ENCODE data around the gene BMP6. TPM values are rescaled to one million over a fixed set of nuclear protein-coding genes. Genes with fewer than 3 reads are reported as not detected.

BMP6 gene
- total RNA-seq, 2 donors from 2014 or later: 0.45 to 16.8 TPM

DNA sequence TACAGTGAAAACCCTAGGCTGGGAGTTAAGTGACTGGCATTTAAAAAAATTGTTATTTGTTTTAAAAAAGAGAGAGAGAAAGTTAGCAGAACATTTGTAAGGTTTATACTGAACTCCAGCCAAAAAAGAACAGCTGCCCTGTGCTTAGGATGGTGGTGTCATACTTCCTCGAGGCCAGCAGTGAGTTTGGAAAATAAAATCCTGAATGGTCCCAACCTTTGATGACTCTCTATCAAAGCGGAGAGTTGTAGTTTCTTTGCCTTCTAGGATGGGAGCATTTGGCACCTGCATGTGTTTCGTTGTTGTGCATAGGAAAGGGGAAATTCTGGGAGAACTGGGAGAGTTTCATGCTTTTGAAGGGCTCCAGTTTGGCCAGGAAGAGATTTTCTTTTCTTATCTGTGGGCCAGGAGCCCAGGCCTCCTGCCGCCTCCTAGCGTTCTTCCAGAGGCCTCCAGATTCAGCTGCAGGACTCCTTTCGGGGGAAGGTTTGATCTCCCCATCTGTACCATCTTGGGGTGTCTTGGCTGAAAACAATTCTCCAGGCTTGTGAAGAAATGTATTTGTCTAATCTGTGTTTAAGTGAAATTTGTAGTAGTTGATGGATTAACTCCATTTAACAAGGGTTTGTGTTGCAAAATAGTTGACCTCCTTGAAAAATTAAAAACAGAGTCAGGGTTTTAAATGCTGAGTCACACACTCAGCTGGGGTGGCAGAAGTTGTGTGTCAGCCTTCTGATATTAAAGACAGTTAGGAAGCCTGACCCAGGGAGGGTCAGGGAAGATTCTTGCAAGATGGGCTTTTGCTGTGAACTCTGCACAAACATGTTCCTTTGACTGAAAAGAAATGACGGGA, 121.3 kb downstream of the BMP6 start:
- no peak overlapping the region for H3K4me3 Mint-ChIP-seq
- H3K36me3 Mint-ChIP-seq (ENCODE audit: low read depth): no peaks in the 10 kb centered on the region
- H3K27ac Mint-ChIP-seq: no peak overlapping the region
- H3K4me1 Mint-ChIP-seq: no peaks in the 10 kb centered on the region
- ATAC-seq (no peak), DNase-seq (no peak)
- H3K27me3 Mint-ChIP-seq: peaks cover 14% of the 10 kb centered on the region
- H3K9me3 ChIP-seq (ENCODE audit: control insufficient read depth, low read length, poor library complexity, severe bottlenecking): no peaks in the 10 kb centered on the region

DNA sequence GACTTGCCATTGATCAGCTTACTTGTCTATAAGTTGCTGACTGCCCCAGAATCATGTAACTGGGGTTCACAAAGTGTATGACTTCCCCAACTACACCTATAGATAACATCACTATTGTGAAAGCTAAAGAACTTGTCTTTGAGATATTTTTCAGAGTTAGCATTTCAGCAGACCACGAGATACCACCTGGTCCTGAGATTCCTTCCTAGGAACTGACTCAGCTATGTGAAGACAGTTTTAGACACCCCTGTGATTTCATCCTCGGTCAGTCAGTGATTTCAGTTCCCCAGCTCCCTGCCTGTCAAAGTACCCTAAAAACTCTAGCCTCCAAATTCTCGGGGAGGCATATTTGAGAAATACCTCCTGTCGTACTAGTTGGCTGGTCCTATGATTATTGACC, 122.3 kb downstream of the BMP6 start:
- no peak overlapping the region for H3K27ac Mint-ChIP-seq
- H3K9me3 ChIP-seq (ENCODE audit: control insufficient read depth, low read length, poor library complexity, severe bottlenecking): no peaks in the 10 kb centered on the region
- no peaks in the 10 kb centered on the region for H3K36me3 Mint-ChIP-seq (ENCODE audit: low read depth)
- ATAC-seq (no peak), DNase-seq (no peak)
- H3K27me3 Mint-ChIP-seq: peaks cover 14% of the 10 kb centered on the region
- no peak overlapping the region for H3K4me3 Mint-ChIP-seq
- H3K4me1 Mint-ChIP-seq: no peaks in the 10 kb centered on the region

DNA sequence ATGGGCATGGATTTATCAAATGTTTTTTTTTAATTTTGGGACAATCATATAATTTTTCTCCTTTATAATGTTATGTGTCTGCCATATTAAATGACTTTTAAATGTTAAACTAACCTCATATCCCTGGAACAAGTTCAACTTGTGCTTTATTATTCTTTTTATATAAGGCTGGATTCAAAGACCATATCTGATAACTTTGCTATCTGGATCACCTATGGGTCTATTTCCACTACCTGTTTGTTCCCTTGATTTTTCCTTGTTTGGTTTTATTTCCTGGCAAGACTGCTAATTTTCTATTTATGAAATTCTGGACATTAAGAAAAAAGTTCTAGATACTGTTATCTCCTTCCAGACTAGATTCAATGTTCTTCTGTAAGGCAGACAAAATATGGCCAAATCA, 125.9 kb downstream of the BMP6 start:
- H3K27ac Mint-ChIP-seq: peak overlapping the region; percentile 14
- no peak overlapping the region for H3K4me3 Mint-ChIP-seq
- ATAC-seq (no peak), DNase-seq (no peak)
- no peaks in the 10 kb centered on the region for H3K9me3 ChIP-seq (ENCODE audit: control insufficient read depth, low read length, poor library complexity, severe bottlenecking)
- peaks cover 4% of the 10 kb centered on the region for H3K27me3 Mint-ChIP-seq
- no peaks in the 10 kb centered on the region for H3K4me1 Mint-ChIP-seq
- H3K36me3 Mint-ChIP-seq (ENCODE audit: low read depth): no peaks in the 10 kb centered on the region

DNA sequence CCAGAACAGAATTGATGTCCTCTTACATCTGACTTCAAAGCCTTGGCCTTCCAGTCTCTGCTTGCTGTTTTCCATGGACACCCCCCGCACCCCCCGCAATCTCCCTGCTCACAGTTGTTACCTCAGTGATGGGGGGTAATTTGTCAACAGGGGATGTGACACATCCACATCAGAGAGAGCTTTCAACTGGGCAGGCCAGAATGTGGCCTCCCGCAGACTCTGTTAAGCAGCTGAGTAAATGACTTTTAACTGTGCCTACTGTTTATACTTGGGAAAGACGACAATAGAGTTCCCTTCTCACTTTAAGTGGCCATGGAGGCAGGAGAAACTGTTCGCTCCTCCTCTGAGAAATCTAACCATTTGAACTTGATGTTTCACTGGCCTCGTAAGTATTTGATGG, 133.7 kb downstream of the BMP6 start:
- H3K4me3 Mint-ChIP-seq: no peak overlapping the region
- H3K4me1 Mint-ChIP-seq: no peaks in the 10 kb centered on the region
- H3K27ac Mint-ChIP-seq: no peak overlapping the region
- DNase-seq (no peak), ATAC-seq (no peak)
- H3K27me3 Mint-ChIP-seq: peaks cover 31% of the 10 kb centered on the region
- no peaks in the 10 kb centered on the region for H3K36me3 Mint-ChIP-seq (ENCODE audit: low read depth)
- H3K9me3 ChIP-seq (ENCODE audit: control insufficient read depth, low read length, poor library complexity, severe bottlenecking): no peaks in the 10 kb centered on the region

DNA sequence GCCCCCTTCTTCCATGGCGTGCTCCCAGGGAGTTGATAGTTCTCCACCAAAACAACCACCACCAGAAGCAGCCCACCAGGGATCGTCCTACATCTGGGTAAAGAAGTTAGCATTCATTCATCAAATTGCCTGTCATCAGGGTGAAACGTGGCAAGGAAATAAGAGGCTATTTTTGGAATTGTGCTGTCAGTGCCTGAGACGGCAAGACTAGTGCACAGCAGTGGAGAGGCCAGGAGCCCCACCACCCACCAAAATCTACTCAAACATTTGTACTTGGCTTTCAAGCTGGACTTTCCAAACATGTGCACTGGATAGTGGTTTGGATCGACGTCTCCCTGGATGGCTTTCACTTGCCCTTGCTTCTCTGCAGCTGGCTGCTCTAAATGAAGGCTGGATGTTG, 139.9 kb downstream of the BMP6 start:
- DNase-seq (no peak), ATAC-seq (no peak)
- no peaks in the 10 kb centered on the region for H3K36me3 Mint-ChIP-seq (ENCODE audit: low read depth)
- H3K4me3 Mint-ChIP-seq: no peak overlapping the region
- H3K27ac Mint-ChIP-seq: no peak overlapping the region
- H3K27me3 Mint-ChIP-seq: peaks cover 26% of the 10 kb centered on the region
- no peaks in the 10 kb centered on the region for H3K4me1 Mint-ChIP-seq
- no peaks in the 10 kb centered on the region for H3K9me3 ChIP-seq (ENCODE audit: control insufficient read depth, low read length, poor library complexity, severe bottlenecking)

DNA sequence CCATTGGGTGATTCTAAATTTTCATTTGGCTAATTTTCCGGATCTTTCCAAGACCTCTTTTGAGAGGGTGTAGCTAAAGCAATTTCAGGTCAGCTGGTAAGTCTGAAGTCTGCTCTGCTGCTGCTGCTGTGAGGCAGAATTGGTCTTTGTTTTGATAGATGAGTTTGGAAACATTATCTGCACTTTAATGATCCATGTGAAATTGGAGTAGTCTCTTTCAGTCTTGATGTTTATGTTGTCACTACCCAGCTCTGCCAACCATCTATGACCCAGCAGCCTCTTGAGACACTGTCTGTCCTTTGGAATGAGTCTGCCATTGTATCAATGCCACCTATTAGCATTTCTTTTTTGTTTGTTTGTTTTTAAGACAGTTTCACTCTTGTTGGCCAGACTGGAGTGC, 140.6 kb downstream of the BMP6 start:
- Mint-ChIP-seq H3K27ac (no peak overlapping the region), H3K4me1 (no peaks in the 10 kb centered on the region), H3K36me3 (ENCODE audit: low read depth) (no peaks in the 10 kb centered on the region)

DNA sequence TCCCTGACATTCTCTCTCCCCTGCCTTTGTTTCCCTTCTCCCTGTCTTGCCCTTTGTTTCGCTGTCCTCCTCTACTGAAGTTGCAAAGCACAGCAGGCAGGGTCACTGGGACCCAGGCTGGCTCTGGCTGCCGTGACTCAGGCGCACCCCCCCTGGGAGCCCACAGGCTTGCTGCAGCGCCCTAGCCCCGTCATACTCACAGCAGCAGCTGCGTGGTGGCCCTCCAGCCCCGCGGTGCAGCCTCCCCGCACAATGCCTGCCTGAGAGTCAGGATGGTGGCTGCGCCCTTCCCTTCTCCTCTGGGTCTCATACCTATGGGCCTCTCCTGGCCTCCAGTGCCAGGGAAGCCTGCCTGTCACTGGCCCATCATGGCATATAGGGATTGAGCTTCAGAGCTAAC, 143.0 kb downstream of the BMP6 start:
- H3K36me3 Mint-ChIP-seq (ENCODE audit: low read depth): no peaks in the 10 kb centered on the region

More for the DNA sequence above, 140.6 kb downstream of the BMP6 start:
- no peak for ATAC-seq
- H3K27me3 Mint-ChIP-seq: peaks cover 29% of the 10 kb centered on the region
- H3K9me3 ChIP-seq (ENCODE audit: control insufficient read depth, low read length, poor library complexity, severe bottlenecking): no peaks in the 10 kb centered on the region
- no peak for DNase-seq
- H3K4me3 Mint-ChIP-seq: no peak overlapping the region

DNA sequence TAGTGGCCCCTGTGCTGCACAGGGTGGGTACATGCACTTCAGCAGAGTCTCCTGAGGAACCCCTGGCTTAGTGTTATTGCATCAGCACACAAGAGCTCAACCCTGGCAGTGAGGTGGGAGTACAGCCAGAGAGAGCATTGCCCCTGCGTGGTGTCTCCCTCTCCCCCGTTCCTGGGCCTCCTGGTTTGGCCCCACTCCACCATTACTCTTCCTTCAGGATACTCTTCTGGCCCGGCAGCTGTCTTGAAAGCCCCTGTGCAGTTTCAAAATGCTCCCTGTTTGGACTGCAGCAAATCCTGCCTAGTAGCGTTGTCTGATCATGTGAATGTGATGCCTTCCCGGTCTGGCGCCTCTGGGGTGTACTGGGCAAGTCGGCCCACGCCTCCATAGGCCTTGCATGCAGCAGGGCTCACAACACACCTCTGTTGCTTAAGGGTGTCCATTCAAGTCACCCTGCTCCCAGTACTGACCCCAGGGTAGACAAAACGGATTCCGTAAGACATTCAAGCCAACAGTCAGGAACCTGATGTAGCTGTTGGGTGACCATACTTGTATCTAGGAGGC, 152.6 kb downstream of the BMP6 start:
- Mint-ChIP-seq H3K36me3 (ENCODE audit: low read depth) (peaks cover 10% of the 10 kb centered on the region), H3K27ac (no peak overlapping the region), H3K4me3 (no peak overlapping the region), H3K4me1 (no peaks in the 10 kb centered on the region), H3K27me3 (no peaks in the 10 kb centered on the region)
- H3K9me3 ChIP-seq (ENCODE audit: control insufficient read depth, low read length, poor library complexity, severe bottlenecking): peaks cover 3% of the 10 kb centered on the region
- DNase-seq (no peak), ATAC-seq (no peak)

More for the DNA sequence above, 143.0 kb downstream of the BMP6 start:
- no peak for ATAC-seq
- Mint-ChIP-seq H3K4me1 (no peaks in the 10 kb centered on the region), H3K4me3 (no peak overlapping the region), H3K27ac (no peak overlapping the region), H3K27me3 (peaks cover 21% of the 10 kb centered on the region)
- peaks cover 4% of the 10 kb centered on the region for H3K9me3 ChIP-seq (ENCODE audit: control insufficient read depth, low read length, poor library complexity, severe bottlenecking)
- DNase-seq: no peak

DNA sequence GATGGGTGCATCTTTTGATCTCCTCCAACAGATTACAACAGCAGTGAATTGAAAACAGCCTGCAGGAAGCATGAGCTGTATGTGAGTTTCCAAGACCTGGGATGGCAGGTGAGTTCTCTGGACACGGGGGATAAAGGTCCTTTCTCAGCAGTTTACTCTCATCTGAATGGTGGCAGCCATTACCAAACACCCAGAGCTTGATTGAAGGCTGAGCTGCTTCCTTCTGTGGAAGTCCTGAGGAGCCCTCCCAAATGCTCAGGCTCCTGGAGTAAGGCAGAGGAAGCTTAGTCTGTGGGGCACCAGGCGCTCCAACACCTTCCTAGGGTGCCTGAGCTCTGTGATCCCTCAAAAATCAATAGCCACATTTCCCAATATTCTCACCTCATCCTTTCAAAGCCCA, 153.1 kb downstream of the BMP6 start:
- no peaks in the 10 kb centered on the region for H3K9me3 ChIP-seq (ENCODE audit: control insufficient read depth, low read length, poor library complexity, severe bottlenecking)
- H3K4me3 Mint-ChIP-seq: no peak overlapping the region
- no peak overlapping the region for H3K27ac Mint-ChIP-seq
- no peaks in the 10 kb centered on the region for H3K27me3 Mint-ChIP-seq
- no peak for ATAC-seq
- peaks cover 10% of the 10 kb centered on the region for H3K36me3 Mint-ChIP-seq (ENCODE audit: low read depth)
- no peaks in the 10 kb centered on the region for H3K4me1 Mint-ChIP-seq
- DNase-seq: no peak

DNA sequence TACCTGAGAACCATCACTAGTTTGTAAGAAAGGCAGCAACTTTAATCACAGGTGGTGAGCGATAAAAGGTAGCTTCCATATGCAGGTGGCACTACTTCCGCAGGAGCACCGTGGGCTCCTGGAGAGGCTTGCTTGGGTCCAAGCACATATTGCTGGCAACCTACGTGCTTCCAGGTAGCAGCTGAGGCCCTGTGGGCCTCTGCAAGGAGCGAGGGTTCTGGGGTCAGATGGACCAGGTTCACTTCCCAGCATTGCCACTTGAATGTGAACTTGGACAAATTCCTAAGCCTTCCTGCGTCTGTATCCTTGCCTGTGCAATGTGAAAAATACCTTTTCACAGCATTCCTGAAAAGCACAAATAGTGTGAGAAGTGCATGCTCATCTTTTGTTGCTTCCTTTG, 153.7 kb downstream of the BMP6 start:
- Mint-ChIP-seq H3K27me3 (no peaks in the 10 kb centered on the region), H3K27ac (no peak overlapping the region), H3K4me3 (no peak overlapping the region), H3K4me1 (no peaks in the 10 kb centered on the region), H3K36me3 (ENCODE audit: low read depth) (peaks cover 10% of the 10 kb centered on the region)
- DNase-seq: no peak
- no peak for ATAC-seq
- H3K9me3 ChIP-seq (ENCODE audit: control insufficient read depth, low read length, poor library complexity, severe bottlenecking): no peaks in the 10 kb centered on the region

DNA sequence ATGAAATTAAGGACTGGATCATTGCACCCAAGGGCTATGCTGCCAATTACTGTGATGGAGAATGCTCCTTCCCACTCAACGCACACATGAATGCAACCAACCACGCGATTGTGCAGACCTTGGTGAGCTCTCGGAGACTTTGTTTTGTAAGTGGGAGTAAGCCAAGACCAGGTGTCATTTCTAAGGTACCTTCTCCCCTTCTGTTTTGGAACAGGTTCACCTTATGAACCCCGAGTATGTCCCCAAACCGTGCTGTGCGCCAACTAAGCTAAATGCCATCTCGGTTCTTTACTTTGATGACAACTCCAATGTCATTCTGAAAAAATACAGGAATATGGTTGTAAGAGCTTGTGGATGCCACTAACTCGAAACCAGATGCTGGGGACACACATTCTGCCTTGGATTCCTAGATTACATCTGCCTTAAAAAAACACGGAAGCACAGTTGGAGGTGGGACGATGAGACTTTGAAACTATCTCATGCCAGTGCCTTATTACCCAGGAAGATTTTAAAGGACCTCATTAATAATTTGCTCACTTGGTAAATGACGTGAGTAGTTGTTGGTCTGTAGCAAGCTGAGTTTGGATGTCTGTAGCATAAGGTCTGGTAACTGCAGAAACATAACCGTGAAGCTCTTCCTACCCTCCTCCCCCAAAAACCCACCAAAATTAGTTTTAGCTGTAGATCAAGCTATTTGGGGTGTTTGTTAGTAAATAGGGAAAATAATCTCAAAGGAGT, 154.2 kb downstream of the BMP6 start:
- H3K4me1 Mint-ChIP-seq: no peaks in the 10 kb centered on the region
- no peaks in the 10 kb centered on the region for H3K9me3 ChIP-seq (ENCODE audit: control insufficient read depth, low read length, poor library complexity, severe bottlenecking)
- no peak overlapping the region for H3K4me3 Mint-ChIP-seq
- H3K27ac Mint-ChIP-seq: no peak overlapping the region
- H3K36me3 Mint-ChIP-seq (ENCODE audit: low read depth): peaks cover 13% of the 10 kb centered on the region
- no peaks in the 10 kb centered on the region for H3K27me3 Mint-ChIP-seq
- ATAC-seq (no peak), DNase-seq (no peak)

DNA sequence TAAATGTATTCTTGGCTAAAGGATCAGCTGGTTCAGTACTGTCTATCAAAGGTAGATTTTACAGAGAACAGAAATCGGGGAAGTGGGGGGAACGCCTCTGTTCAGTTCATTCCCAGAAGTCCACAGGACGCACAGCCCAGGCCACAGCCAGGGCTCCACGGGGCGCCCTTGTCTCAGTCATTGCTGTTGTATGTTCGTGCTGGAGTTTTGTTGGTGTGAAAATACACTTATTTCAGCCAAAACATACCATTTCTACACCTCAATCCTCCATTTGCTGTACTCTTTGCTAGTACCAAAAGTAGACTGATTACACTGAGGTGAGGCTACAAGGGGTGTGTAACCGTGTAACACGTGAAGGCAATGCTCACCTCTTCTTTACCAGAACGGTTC, 154.8 kb downstream of the BMP6 start:
- no peaks in the 10 kb centered on the region for H3K4me1 Mint-ChIP-seq
- ATAC-seq (no peak), DNase-seq (no peak)
- H3K27me3 Mint-ChIP-seq: no peaks in the 10 kb centered on the region
- H3K9me3 ChIP-seq (ENCODE audit: control insufficient read depth, low read length, poor library complexity, severe bottlenecking): no peaks in the 10 kb centered on the region
- no peak overlapping the region for H3K4me3 Mint-ChIP-seq
- H3K36me3 Mint-ChIP-seq (ENCODE audit: low read depth): peaks cover 13% of the 10 kb centered on the region
- no peak overlapping the region for H3K27ac Mint-ChIP-seq

DNA sequence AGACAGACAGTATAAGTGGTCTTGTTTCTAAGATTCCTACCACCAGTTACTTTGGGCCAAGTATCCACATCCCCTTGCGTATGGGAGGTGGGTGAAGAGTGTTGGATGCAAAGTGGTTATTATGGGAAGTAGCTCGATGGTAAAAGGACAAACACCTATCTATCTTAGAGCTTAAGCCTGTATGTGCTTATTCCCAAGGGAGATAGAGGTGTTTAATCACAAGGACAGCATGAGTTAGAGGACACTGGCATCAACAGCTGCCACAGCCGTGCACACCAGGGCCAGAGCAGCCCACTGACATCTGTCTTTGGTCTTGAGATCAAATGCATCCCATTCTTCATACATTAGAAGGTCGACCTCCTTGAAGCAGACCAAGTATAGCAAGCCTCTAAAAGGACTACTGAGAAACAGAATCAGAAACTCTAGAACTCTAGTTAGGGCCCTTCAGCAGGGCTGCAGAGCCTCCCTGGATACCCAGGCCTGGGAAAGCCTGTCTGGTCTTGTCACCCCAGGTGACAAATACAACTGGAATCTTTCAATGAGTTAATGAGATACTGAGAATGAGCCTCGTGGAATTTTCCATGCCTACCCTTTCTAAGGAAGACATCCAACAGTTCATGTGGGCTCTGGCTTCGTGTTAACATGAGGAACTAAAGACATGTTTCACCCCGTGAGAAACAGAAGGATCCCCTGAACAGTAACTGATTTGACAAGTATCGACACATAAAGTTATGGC, 156.0 kb downstream of the BMP6 start:
- no peaks in the 10 kb centered on the region for H3K4me1 Mint-ChIP-seq
- H3K9me3 ChIP-seq (ENCODE audit: control insufficient read depth, low read length, poor library complexity, severe bottlenecking): no peaks in the 10 kb centered on the region
- peaks cover 15% of the 10 kb centered on the region for H3K36me3 Mint-ChIP-seq (ENCODE audit: low read depth)
- no peak overlapping the region for H3K4me3 Mint-ChIP-seq
- H3K27me3 Mint-ChIP-seq: no peaks in the 10 kb centered on the region
- DNase-seq (no peak), ATAC-seq (no peak)
- H3K27ac Mint-ChIP-seq: no peak overlapping the region
